HCT116 (cell line): ENCODE measurements around the gene SNRNP35.

Experiments used
- EZH2 ChIP-seq: fragments of 200-600 bp; sonication (generic); IDR thresholded peaks from 2 replicates; pipeline ENCODE4 v1.6.1; 2017; ENCODE audit warnings: antibody characterized with exemption, mixed run types
- FOSL1 ChIP-seq: IDR thresholded peaks from 2 replicates; pipeline ENCODE4 v1.6.1; 2012; ENCODE audit warnings: low read depth
- POLR2A ChIP-seq: IDR thresholded peaks from 2 replicates; pipeline ENCODE4 v1.7.0; 2011; ENCODE audit warnings: borderline replicate concordance; ENCODE audit not compliant: insufficient read depth, insufficient read length; ENCODE audit errors: extremely low read depth
- POLR2AphosphoS5 ChIP-seq: IDR thresholded peaks from 2 replicates; pipeline ENCODE4 v1.6.1; 2011; ENCODE audit warnings: mild to moderate bottlenecking, low read depth, low read length, moderate library complexity
- SIN3A ChIP-seq: IDR thresholded peaks from 2 replicates; pipeline ENCODE4 v1.6.1; 2012; ENCODE audit warnings: low read depth
- SP1 ChIP-seq: IDR thresholded peaks from 2 replicates; pipeline ENCODE4 v1.6.1; 2012; ENCODE audit warnings: low read depth
- TF ChIP-seq, protein P1 (sequence below), 3 experiments: fragments of 200-600 bp in 1 of 3; sonication (generic) in 1 of 3; IDR thresholded peaks in 2 of 3; conservative IDR thresholded peaks in 1 of 3; 2 replicates each; pipeline ENCODE4 v1.5.1; 2012 to 2017; ENCODE audit warnings: low read depth in 2 of 3, low read length in 2 of 3, antibody characterized with exemption in 1 of 3, borderline replicate concordance in 1 of 3, control low read depth in 1 of 3, mild to moderate bottlenecking in 1 of 3, mixed read lengths in 1 of 3, mixed run types in 1 of 3, moderate library complexity in 1 of 3; ENCODE audit not compliant: insufficient read depth in 1 of 3
- TF ChIP-seq, protein P2 (sequence below): IDR thresholded peaks from 2 replicates; pipeline ENCODE4 v1.6.1; 2012
- TF ChIP-seq, protein P3 (sequence below): IDR thresholded peaks from 2 replicates; pipeline ENCODE4 v1.6.1; 2012; ENCODE audit warnings: low read depth

DNA sequence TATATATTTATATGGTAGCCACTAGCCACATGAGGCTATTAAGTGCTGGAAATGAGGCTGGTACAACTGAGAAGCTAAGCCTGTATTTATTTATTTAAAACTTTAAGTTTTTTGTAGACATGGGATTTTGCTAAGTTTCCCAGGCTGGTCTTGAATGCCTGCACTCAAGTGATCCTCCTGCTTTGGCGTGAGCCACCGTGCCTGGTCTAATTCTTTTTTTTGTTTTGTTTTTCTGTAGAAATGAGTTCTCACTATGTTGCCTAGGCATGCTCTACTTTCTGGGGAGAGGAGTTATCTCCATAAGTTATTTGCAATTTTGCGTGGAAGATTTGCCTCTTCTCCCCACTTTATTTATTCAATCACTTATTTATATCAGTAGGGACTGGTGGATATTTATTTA, 4.8 kb upstream of the SNRNP35 start:
- TF ChIP-seq, protein P1, sequence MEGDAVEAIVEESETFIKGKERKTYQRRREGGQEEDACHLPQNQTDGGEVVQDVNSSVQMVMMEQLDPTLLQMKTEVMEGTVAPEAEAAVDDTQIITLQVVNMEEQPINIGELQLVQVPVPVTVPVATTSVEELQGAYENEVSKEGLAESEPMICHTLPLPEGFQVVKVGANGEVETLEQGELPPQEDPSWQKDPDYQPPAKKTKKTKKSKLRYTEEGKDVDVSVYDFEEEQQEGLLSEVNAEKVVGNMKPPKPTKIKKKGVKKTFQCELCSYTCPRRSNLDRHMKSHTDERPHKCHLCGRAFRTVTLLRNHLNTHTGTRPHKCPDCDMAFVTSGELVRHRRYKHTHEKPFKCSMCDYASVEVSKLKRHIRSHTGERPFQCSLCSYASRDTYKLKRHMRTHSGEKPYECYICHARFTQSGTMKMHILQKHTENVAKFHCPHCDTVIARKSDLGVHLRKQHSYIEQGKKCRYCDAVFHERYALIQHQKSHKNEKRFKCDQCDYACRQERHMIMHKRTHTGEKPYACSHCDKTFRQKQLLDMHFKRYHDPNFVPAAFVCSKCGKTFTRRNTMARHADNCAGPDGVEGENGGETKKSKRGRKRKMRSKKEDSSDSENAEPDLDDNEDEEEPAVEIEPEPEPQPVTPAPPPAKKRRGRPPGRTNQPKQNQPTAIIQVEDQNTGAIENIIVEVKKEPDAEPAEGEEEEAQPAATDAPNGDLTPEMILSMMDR (IDR thresholded peaks at IDR 0.05 in 2 of 3, conservative IDR thresholded peaks at IDR 0.05 in 1 of 3; ENCODE audit: borderline replicate concordance in 1 of 3, insufficient read depth in 1 of 3, low read depth in 2 of 3, low read length in 2 of 3) = no peak
- TF ChIP-seq POLR2A (no peak), EZH2 (no peak), SP1 (no peak), SIN3A (no peak), FOSL1 (no peak), POLR2AphosphoS5 (no peak)
- TF ChIP-seq, protein P2, sequence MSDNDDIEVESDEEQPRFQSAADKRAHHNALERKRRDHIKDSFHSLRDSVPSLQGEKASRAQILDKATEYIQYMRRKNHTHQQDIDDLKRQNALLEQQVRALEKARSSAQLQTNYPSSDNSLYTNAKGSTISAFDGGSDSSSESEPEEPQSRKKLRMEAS = no peak
- TF ChIP-seq, protein P3, sequence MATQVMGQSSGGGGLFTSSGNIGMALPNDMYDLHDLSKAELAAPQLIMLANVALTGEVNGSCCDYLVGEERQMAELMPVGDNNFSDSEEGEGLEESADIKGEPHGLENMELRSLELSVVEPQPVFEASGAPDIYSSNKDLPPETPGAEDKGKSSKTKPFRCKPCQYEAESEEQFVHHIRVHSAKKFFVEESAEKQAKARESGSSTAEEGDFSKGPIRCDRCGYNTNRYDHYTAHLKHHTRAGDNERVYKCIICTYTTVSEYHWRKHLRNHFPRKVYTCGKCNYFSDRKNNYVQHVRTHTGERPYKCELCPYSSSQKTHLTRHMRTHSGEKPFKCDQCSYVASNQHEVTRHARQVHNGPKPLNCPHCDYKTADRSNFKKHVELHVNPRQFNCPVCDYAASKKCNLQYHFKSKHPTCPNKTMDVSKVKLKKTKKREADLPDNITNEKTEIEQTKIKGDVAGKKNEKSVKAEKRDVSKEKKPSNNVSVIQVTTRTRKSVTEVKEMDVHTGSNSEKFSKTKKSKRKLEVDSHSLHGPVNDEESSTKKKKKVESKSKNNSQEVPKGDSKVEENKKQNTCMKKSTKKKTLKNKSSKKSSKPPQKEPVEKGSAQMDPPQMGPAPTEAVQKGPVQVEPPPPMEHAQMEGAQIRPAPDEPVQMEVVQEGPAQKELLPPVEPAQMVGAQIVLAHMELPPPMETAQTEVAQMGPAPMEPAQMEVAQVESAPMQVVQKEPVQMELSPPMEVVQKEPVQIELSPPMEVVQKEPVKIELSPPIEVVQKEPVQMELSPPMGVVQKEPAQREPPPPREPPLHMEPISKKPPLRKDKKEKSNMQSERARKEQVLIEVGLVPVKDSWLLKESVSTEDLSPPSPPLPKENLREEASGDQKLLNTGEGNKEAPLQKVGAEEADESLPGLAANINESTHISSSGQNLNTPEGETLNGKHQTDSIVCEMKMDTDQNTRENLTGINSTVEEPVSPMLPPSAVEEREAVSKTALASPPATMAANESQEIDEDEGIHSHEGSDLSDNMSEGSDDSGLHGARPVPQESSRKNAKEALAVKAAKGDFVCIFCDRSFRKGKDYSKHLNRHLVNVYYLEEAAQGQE = no peak
